HG02981 (cell line): Measurements from ENCODE around the gene WBP4.
"Not testable (repeated sequence)": the region's sequence is repeated elsewhere in the genome, so short reads cannot be mapped to it uniquely, and the experiment has no call there.

ENCODE experiments used
- ATAC-seq: cut with Tn5 transposase; IDR thresholded peaks from one replicate; pipeline ENCODE4 v1.9.1; 2021; ENCODE audit warnings: mild to moderate bottlenecking, moderate library complexity; ENCODE audit not compliant: unreplicated experiment

Gene WBP4, protein sequence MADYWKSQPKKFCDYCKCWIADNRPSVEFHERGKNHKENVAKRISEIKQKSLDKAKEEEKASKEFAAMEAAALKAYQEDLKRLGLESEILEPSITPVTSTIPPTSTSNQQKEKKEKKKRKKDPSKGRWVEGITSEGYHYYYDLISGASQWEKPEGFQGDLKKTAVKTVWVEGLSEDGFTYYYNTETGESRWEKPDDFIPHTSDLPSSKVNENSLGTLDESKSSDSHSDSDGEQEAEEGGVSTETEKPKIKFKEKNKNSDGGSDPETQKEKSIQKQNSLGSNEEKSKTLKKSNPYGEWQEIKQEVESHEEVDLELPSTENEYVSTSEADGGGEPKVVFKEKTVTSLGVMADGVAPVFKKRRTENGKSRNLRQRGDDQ

GRCh38 chr13:41061075-41061913 is at the start of gene WBP4:
TSS of gene WBP4 (plus strand) at chr13:41061509. CDS start at chr13:41061674, 165 bp downstream.
- ATAC-seq, result peak; percentile 71

- no peak for ATAC-seq
Observed at GRCh38 chr13:41012536-41012935, 48.8 kb upstream of the WBP4 start.

GRCh38 chr13:41013835-41014234 is 47.5 kb upstream of the WBP4 start:
- ATAC-seq, result no peak

- no peak for ATAC-seq
Observed at GRCh38 chr13:41015920-41016319, 45.4 kb upstream of the WBP4 start.

GRCh38 chr13:41017159-41017558 is 44.1 kb upstream of the WBP4 start:
- no peak for ATAC-seq

DNA sequence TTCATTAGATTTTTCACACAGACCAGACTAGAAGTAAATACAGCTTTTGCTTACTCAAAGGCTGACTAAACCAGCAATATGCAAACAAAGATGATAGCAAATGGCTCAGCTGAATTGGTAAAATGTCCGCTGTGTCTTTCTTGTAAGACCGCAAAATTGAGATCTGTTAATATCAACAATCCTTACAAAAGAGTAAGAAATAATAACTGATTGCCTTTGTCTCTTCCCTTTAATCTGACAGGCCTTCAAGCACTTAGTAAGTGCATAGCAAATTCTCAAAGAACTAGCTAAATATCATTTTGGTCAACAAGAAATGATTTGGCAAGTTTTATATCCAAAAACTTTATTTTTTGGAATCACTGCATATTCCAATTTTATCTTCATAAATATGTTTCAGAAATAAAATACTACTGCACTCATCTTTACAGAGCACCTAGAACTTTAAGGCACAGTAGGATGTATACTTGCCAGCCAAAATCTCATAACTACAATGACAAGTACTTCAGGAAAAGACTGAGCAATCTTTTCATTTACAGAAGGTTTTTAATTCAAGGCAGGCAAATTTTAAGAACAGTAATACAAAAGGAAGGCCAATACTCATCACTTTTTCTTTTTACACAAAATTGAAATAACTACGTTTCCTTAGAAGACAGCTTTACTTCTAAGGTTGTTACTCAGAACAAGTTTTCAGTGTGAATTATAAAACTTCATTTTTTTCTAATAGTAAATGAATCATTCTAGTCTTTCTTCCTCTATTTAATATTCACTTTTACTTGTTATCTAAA is 43.3 kb upstream of the WBP4 start:
- ATAC-seq, result no peak

GRCh38 chr13:41018602-41018948 is 42.7 kb upstream of the WBP4 start:
- no peak for ATAC-seq

DNA sequence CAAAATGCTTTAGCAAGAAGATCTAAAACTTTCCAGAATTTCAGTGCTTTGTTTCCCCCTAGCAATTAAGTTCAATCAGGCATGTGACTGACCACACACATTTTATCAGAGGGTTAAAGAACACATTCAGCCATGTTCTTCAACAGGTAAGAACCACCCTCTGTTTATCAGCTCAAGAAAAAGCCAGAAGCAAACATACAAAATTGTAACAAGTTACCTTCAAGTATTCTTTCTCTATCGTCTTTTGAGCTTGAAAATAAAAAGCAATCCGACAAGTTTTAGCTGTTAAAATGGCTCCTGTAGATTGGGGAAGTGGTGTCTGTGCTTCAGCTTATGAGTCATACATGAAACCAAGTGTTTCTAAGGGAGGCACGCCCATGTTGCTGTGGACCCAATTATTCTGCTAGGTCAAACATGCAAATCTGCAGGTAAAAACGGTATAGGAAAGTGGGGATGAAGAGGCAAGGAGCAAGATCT is 42.3 kb upstream of the WBP4 start, which contains the start of gene ELF1:
Gene ELF1 (minus strand): TSS at position 306 of the 477 bp plus-strand sequence. CDS start 37,262 bp downstream, outside the sequence.
- peak; percentile 90 for ATAC-seq

GRCh38 chr13:41019578-41020347 is 41.5 kb upstream of the WBP4 start:
- no peak for ATAC-seq

GRCh38 chr13:41025518-41025917 is 35.8 kb upstream of the WBP4 start:
- no peak for ATAC-seq

DNA sequence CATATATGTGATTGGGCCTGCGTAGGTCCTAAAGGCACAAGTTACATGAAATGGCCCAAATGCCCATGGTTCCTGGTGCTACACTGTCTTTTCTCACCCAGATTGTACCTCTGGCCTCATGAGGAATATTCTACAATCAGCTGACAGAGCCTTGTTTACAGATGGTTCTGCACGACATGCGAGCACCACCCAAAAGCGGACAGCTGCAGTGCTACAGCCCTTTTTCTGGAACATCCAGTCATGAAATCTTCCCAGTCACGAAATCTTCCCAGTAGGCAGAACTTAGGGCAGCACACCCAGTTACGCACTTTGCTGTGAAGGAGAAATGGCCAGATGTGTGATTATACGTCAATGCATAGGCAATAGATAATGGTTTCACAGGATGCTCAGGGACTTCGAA is 34.5 kb upstream of the WBP4 start:
- ATAC-seq, result no peak

- no peak for ATAC-seq
Observed at GRCh38 chr13:41028051-41028450, 33.3 kb upstream of the WBP4 start.

DNA sequence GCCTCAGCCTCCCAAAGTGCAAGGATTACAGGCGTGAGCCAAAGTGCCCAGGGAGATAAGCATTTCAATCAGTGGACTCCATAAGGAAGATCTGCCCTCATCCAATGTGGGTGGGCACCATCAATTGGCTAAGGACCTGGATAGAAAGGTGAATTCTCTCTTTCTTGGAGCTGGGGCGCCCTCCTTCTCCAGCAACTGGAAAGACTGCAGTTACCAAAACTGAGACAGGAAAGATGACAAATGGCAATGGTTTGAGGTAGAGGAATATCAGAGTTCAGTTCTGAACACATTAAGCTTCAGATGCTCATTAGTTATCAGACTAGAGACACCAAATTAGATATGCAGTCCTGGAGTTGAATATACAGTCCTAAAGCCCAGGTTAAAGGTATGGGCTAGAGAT is 31.7 kb upstream of the WBP4 start:
- ATAC-seq, result no peak

GRCh38 chr13:41032691-41033376 is 28.5 kb upstream of the WBP4 start:
- no peak for ATAC-seq

GRCh38 chr13:41034382-41034781 is 26.9 kb upstream of the WBP4 start:
- ATAC-seq, result no peak

GRCh38 chr13:41034881-41035280 is 26.4 kb upstream of the WBP4 start:
- ATAC-seq, result no peak

DNA sequence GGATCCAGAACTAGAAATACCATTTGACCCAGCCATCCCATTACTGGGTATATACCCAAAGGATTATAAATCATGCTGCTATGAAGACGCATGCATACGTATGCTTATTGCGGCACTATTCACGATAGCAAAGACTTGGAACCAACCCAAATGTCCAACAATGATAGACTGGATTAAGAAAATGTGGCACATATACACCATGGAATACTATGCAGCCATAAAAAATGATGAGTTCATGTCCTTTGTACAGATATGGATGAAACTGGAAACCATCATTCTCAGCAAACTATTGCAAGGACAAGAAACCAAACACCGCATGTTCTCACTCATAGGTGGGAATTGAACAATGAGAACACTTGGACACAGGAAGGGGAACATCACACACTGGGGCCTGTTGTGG is 24.8 kb upstream of the WBP4 start:
- not testable (repeated sequence) for ATAC-seq

DNA sequence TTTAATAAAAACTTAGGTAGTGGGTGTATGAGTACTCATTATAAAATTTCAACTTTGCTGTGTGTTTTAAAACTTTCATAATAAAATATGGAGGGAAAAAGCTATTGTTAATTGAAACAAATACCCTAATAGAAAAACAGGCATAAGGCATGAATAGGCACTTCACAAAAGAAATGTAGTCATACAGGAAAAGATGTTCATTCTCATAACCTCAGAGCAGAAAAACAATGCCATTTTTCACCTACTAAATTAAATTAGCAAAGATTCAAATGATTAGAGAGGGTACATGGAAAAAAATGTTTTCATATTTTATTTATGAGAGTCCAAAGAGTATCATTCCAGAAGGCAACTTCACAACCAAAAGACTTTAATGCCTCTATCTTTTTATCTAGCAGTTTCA is 21.6 kb upstream of the WBP4 start:
- no peak for ATAC-seq

GRCh38 chr13:41040584-41041334 is 20.6 kb upstream of the WBP4 start:
- ATAC-seq, result no peak
